HepG2 (cell line): ENCODE results near the gene WDR27. TPM values are rescaled to one million over a fixed set of nuclear protein-coding genes. Genes with fewer than 3 reads are reported as not detected.

ENCODE experiments used
- ATAC-seq: fragments of 200-7000 bp; cut with Tn5 transposase; 3 replicates; pipeline ENCODE4 v1.9.1; 2020; ENCODE audit warnings: mild to moderate bottlenecking, moderate library complexity
- BruUV-seq: library from RNA; stranded (reverse); fragments of 400-500 nt; replicated peaks from 2 replicates; lab custom pipeline; 2021; lab: Mats Ljungman, UMichigan
- CTCF ChIA-PET: fragments of 300-600 bp; formaldehyde crosslinking; extraction: SDS; loops from one replicate; lab custom pipeline; 2021; ENCODE audit warnings: low total read pairs, inconsistent platforms, low intra/inter-chr PET ratio; lab: Yijun Ruan, JAX
- POLR2A ChIA-PET: fragments of 350-600 bp; sonication (Branson Sonifier 250); formaldehyde crosslinking; loops from one replicate; lab custom pipeline; 2020; ENCODE audit warnings: antibody characterized with exemption, inconsistent platforms; lab: Yijun Ruan, JAX
- DNase-seq: peaks from one replicate; pipeline ENCODE4 v3.0.0-alpha.2; 2015; ENCODE audit warnings: low spot score
- FAIRE-seq: peaks from 3 replicates; lab custom pipeline; 2011; peaks lifted over from hg19 to GRCh38; lab: Jason Lieb, UNC
- H2AFZ ChIP-seq: one replicate; pipeline ENCODE4 v1.6.1; 2011; ENCODE audit warnings: low read length, inconsistent platforms
- H3K27ac ChIP-seq: fragments of 300-600 bp; 3 replicates; pipeline ENCODE4 v1.8.0; 2011; ENCODE audit warnings: mixed run types, mild to moderate bottlenecking, mixed read lengths, low read length, inconsistent platforms; ENCODE audit not compliant: insufficient read depth; ENCODE audit errors: extremely low read length
- H3K27me3 ChIP-seq, 2 experiments: fragments of 200-600 bp in 1 of 2; 2 replicates in 1 of 2; 3 replicates in 1 of 2; pipeline versions ENCODE4 v1.6.0 to v1.8.0; 2011; ENCODE audit warnings: low read length in 2 of 2, mild to moderate bottlenecking in 2 of 2, moderate library complexity in 2 of 2, inconsistent platforms in 1 of 2; ENCODE audit not compliant: insufficient read depth in 2 of 2, control insufficient read depth in 1 of 2
- H3K36me3 ChIP-seq, 2 experiments: fragments of 200-600 bp in 1 of 2; replicated peaks in 1 of 2; 2 replicates in 1 of 2; 3 replicates in 1 of 2; pipeline versions ENCODE4 v1.5.1 to v1.8.0; 2011; ENCODE audit warnings: low read length in 2 of 2, inconsistent platforms in 1 of 2; ENCODE audit not compliant: insufficient read depth in 2 of 2, control insufficient read depth in 1 of 2
- H3K4me1 ChIP-seq: 2 replicates; pipeline ENCODE4 v1.5.1; 2012; ENCODE audit warnings: low read length, inconsistent platforms; ENCODE audit not compliant: insufficient read depth
- H3K4me2 ChIP-seq: 2 replicates; pipeline ENCODE4 v1.6.0; 2011; ENCODE audit warnings: low read depth, low read length, inconsistent platforms
- H3K4me3 ChIP-seq, 3 experiments: fragments of 200-600 bp in 1 of 3; sonication (generic), shearing (Covaris generic) in 1 of 3; replicated peaks in 1 of 3; 2 replicates each; pipeline ENCODE4 v1.5.1; 2011 to 2016; ENCODE audit warnings: low read length in 3 of 3, inconsistent platforms in 2 of 3, low read depth in 2 of 3, mild to moderate bottlenecking in 2 of 3, control low read depth in 1 of 3, mixed read lengths in 1 of 3; ENCODE audit not compliant: insufficient read depth in 1 of 3
- H3K79me2 ChIP-seq: one replicate; pipeline ENCODE4 v1.6.1; 2011; ENCODE audit warnings: low read length, inconsistent platforms; ENCODE audit not compliant: insufficient read depth
- H3K9ac ChIP-seq: 2 replicates; pipeline ENCODE4 v1.6.0; 2011; ENCODE audit warnings: mild to moderate bottlenecking, low read depth, low read length, inconsistent platforms; ENCODE audit not compliant: insufficient read depth
- H3K9me3 ChIP-seq: 2 replicates; pipeline ENCODE4 v1.5.1; 2012; ENCODE audit warnings: mild to moderate bottlenecking, low read length
- H4K20me1 ChIP-seq: 2 replicates; pipeline ENCODE4 v1.6.0; 2011; ENCODE audit warnings: inconsistent platforms, mild to moderate bottlenecking, low read length, moderate library complexity; ENCODE audit not compliant: insufficient read depth
- FOSL2 ChIP-seq: sonication (generic); formaldehyde crosslinking; IDR thresholded peaks from 2 replicates; pipeline ENCODE4 v1.4.0; 2020; ENCODE audit warnings: missing genetic modification reagents
- FOXJ3 ChIP-seq: sonication (generic); formaldehyde crosslinking; IDR thresholded peaks from 2 replicates; pipeline ENCODE4 v1.4.0; 2020; ENCODE audit warnings: missing genetic modification reagents, mild to moderate bottlenecking, borderline replicate concordance
- IRF2 ChIP-seq: IDR thresholded peaks from 2 replicates; pipeline ENCODE4 v1.6.1; 2018; ENCODE audit warnings: missing genetic modification reagents, missing compliant biosample characterization
- POLR2A ChIP-seq, 2 experiments: IDR thresholded peaks; 2 replicates each; pipeline ENCODE4 v1.6.1; 2011; ENCODE audit warnings: low read depth in 2 of 2, low read length in 2 of 2, mild to moderate bottlenecking in 1 of 2, moderate library complexity in 1 of 2; ENCODE audit not compliant: insufficient read depth in 1 of 2
- PRDM4 ChIP-seq: sonication (generic); formaldehyde crosslinking; IDR thresholded peaks from 2 replicates; pipeline ENCODE4 v1.9.0; 2021; ENCODE audit warnings: missing genetic modification reagents, borderline replicate concordance
- REXO4 ChIP-seq: sonication (generic); formaldehyde crosslinking; IDR thresholded peaks from 2 replicates; pipeline ENCODE4 v1.8.0; 2022; ENCODE audit warnings: missing genetic modification reagents, mild to moderate bottlenecking, borderline replicate concordance
- SPEN ChIP-seq: sonication (generic); formaldehyde crosslinking; IDR thresholded peaks from 2 replicates; pipeline ENCODE4 v1.5.1; 2020; ENCODE audit warnings: low read depth, mild to moderate bottlenecking, missing genetic modification reagents
- ZNF572 ChIP-seq: sonication (generic); formaldehyde crosslinking; IDR thresholded peaks from 2 replicates; pipeline ENCODE4 v1.5.1; 2020; ENCODE audit warnings: mild to moderate bottlenecking, missing genetic modification reagents
- ZNF616 ChIP-seq: sonication (generic); formaldehyde crosslinking; IDR thresholded peaks from 2 replicates; pipeline ENCODE4 v1.5.0; 2020; ENCODE audit warnings: low read depth, mild to moderate bottlenecking, missing genetic modification reagents
- ZSCAN12 ChIP-seq: sonication (generic); formaldehyde crosslinking; IDR thresholded peaks from 2 replicates; pipeline ENCODE4 v1.9.0; 2021; ENCODE audit warnings: mild to moderate bottlenecking, missing genetic modification reagents
- WGBS: methylation state at CpG from one replicate; pipeline ENCODE4 v1.1.6; 2017; ENCODE audit warnings: low lambda C conversion rate; 5-methylcytosine and 5-hydroxymethylcytosine counted together
- in situ Hi-C: cut with HindIII; loops from 2 replicates; pipeline ENCODE4 v1.10.0; 2017; ENCODE audit warnings: low pct_unique_long_range_greater_than_20kb; ENCODE audit not compliant: extremely low pct_ligation_motif_present
- intact Hi-C: fragments of 100-400 bp; cut with micrococcal nuclease; formaldehyde crosslinking; loops from one replicate; pipeline ENCODE4 v1.10.0; 2022; ENCODE audit not compliant: unreplicated experiment
- polyA plus RNA-seq, 8 experiments: library from polyadenylated mRNA; depleted of rRNA in 3 of 8; stranded (reverse) in 7 of 8; unstranded in 1 of 8; fragments of >200 nt; fragmentation: Illumina TruSeq in 4 of 8; extraction: Trizol in 4 of 8; gene quantifications; 2 replicates each; pipeline versions ENCODE4 v1.2.1 to v1.2.3, GENCODE V29; 2011 to 2016; ENCODE audit warnings: low read depth in 4 of 8, missing spikeins in 1 of 8, mixed read lengths in 1 of 8; ENCODE audit not compliant: insufficient read depth in 1 of 8
- total RNA-seq, 5 experiments: library from RNA; depleted of rRNA; stranded (reverse); fragments of >200 nt; fragmentation: Illumina TruSeq; extraction: Trizol; gene quantifications; 2 replicates each; pipeline ENCODE4 v1.2.3, GENCODE V29; 2016; ENCODE audit warnings: low read depth in 1 of 5
- TF ChIP-seq, protein P1 (sequence below): sonication (generic); formaldehyde crosslinking; conservative IDR thresholded peaks from 2 replicates; pipeline ENCODE4 v1.4.0; 2020; ENCODE audit warnings: mild to moderate bottlenecking, missing genetic modification reagents, moderate library complexity
- TF ChIP-seq, protein P2 (sequence below): sonication (generic); formaldehyde crosslinking; IDR thresholded peaks from 2 replicates; pipeline ENCODE4 v1.8.1; 2023; ENCODE audit warnings: mild to moderate bottlenecking, moderate library complexity, missing genetic modification reagents

Gene WDR27
- total and polyA plus RNA-seq, 2 of the 13 experiments (the other 11 are each of a cell fraction or from before 2014, with no cell fraction given): 34.1 to 80.3 TPM

GRCh38 chr6:169660751-169661390, 41.0 kb downstream of the WDR27 start:
- H3K36me3 ChIP-seq: peaks cover 29 to 72% of the 10 kb centered on the region in 2 experiments
- no peak overlapping the region for H3K9ac ChIP-seq
- CTCF ChIA-PET: no interaction called here
- no peaks in the 10 kb centered on the region for H3K79me2 ChIP-seq
- POLR2A ChIA-PET: no interaction called here
- H3K4me2 ChIP-seq: no peak overlapping the region
- no peak overlapping the region for H3K27ac ChIP-seq
- TF ChIP-seq IRF2 (CRISPR knock-in tag) (no peak), PRDM4 (CRISPR knock-in tag) (no peak), FOSL2 (CRISPR knock-in tag) (no peak), ZNF572 (CRISPR knock-in tag) (no peak), REXO4 (CRISPR knock-in tag) (no peak), POLR2A (IDR thresholded peaks at IDR 0.05; ENCODE audit: insufficient read depth in 1 of 2, low read depth in 2 of 2, low read length in 2 of 2) (no peak), ZSCAN12 (CRISPR knock-in tag) (no peak), FOXJ3 (CRISPR knock-in tag) (no peak), ZNF616 (CRISPR knock-in tag) (no peak), SPEN (no peak)
- TF ChIP-seq, protein P1, sequence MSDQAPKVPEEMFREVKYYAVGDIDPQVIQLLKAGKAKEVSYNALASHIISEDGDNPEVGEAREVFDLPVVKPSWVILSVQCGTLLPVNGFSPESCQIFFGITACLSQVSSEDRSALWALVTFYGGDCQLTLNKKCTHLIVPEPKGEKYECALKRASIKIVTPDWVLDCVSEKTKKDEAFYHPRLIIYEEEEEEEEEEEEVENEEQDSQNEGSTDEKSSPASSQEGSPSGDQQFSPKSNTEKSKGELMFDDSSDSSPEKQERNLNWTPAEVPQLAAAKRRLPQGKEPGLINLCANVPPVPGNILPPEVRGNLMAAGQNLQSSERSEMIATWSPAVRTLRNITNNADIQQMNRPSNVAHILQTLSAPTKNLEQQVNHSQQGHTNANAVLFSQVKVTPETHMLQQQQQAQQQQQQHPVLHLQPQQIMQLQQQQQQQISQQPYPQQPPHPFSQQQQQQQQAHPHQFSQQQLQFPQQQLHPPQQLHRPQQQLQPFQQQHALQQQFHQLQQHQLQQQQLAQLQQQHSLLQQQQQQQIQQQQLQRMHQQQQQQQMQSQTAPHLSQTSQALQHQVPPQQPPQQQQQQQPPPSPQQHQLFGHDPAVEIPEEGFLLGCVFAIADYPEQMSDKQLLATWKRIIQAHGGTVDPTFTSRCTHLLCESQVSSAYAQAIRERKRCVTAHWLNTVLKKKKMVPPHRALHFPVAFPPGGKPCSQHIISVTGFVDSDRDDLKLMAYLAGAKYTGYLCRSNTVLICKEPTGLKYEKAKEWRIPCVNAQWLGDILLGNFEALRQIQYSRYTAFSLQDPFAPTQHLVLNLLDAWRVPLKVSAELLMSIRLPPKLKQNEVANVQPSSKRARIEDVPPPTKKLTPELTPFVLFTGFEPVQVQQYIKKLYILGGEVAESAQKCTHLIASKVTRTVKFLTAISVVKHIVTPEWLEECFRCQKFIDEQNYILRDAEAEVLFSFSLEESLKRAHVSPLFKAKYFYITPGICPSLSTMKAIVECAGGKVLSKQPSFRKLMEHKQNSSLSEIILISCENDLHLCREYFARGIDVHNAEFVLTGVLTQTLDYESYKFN (CRISPR knock-in tag): no peak
- TF ChIP-seq, protein P2, sequence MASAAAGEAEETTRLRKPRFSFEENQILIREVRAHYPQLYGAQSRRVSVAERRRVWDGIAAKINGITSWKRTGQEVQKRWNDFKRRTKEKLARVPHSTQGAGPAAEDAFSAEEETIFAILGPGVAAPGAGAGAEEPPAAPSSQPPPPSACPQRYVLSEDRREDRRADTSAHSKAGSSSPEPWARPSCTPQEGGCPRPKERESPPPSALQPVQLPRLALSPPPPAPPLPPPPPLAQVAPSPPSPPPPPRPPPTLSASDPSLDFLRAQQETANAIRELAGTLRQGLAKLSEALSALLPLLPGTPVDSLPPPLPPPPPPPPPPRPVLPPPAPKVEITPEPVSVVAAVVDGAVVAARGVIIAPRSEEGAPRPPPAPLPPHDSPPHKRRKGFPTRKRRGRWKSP (CRISPR knock-in tag): no peak
- H3K4me1 ChIP-seq: no peaks in the 10 kb centered on the region
- H3K9me3 ChIP-seq: no peaks in the 10 kb centered on the region
- 96% methylated on average over 26 of the region's 26 CpGs for WGBS
- H2AFZ ChIP-seq: no peak overlapping the region
- in situ Hi-C loops (no loop called here), intact Hi-C loops (no loop called here)
- no peaks in the 10 kb centered on the region for H4K20me1 ChIP-seq
- FAIRE-seq (no peak), DNase-seq (no peak), ATAC-seq (no peak; the same call in 2 of the 3 replicates)
- H3K27me3 ChIP-seq: no peaks in the 10 kb centered on the region
- BruUV-seq: no TSS peak
- H3K4me3 ChIP-seq: no peak overlapping the region
